ENCODE data around the gene MRPS24.
"Not testable (repeated sequence)": the region's sequence is repeated elsewhere in the genome, so short reads cannot be mapped to it uniquely, and the experiment has no call there.

The MRPS24 gene

GRCh38 chr7:43844662-43845061, 24.7 kb downstream of the MRPS24 start:
- DNase-seq (ENCODE audit: low spot score), result no peak
- no peak for TF ChIP-seq CTCF (IDR thresholded peaks at IDR 0.05; ENCODE audit: borderline replicate concordance, control extremely low read depth, extremely low read depth, insufficient read depth, missing control alignments)
- in situ Hi-C loops (cut with MboI; ENCODE audit: low sequenced_read_pairs, unreplicated experiment), result loop anchor here (25.0 kb wide), 1 partner anchor 907 kb away; the partner anchor contains the start of genes MRPL32 and PSMA2

GRCh38 chr7:43844257-43844656, 25.1 kb downstream of the MRPS24 start:
- in situ Hi-C loops (cut with MboI; ENCODE audit: low sequenced_read_pairs, unreplicated experiment), result loop anchor here (25.0 kb wide), 1 partner anchor 907 kb away; the partner anchor contains the start of genes MRPL32 and PSMA2

GRCh38 chr7:43843296-43843695, 26.0 kb downstream of the MRPS24 start:
- in situ Hi-C loops (cut with MboI; ENCODE audit: low sequenced_read_pairs, unreplicated experiment), result loop anchor here (25.0 kb wide), 1 partner anchor 906 kb away; the partner anchor contains the start of genes MRPL32 and PSMA2
- no peak for DNase-seq (ENCODE audit: low spot score)
- TF ChIP-seq CTCF (IDR thresholded peaks at IDR 0.05; ENCODE audit: borderline replicate concordance, control extremely low read depth, extremely low read depth, insufficient read depth, missing control alignments), result no peak

More at GRCh38 chr7:43844257-43844656, 25.1 kb downstream of the MRPS24 start:
- no peak for DNase-seq (ENCODE audit: low spot score)
- TF ChIP-seq CTCF (IDR thresholded peaks at IDR 0.05; ENCODE audit: borderline replicate concordance, control extremely low read depth, extremely low read depth, insufficient read depth, missing control alignments), result no peak

GRCh38 chr7:43838201-43838658, 31.1 kb downstream of the MRPS24 start:
- in situ Hi-C loops (cut with MboI; ENCODE audit: low sequenced_read_pairs, unreplicated experiment), result loop anchor here (10.0 to 25.0 kb wide), 3 partner anchors 103 to 901 kb away; partner anchors contain the start of genes MRPL32, PSMA2 and STK17A
- TF ChIP-seq CTCF (IDR thresholded peaks at IDR 0.05; ENCODE audit: borderline replicate concordance, control extremely low read depth, extremely low read depth, insufficient read depth, missing control alignments), result no peak
- DNase-seq (ENCODE audit: low spot score), result no peak

GRCh38 chr7:43834463-43835251, 34.7 kb downstream of the MRPS24 start:
- in situ Hi-C loops (cut with MboI; ENCODE audit: low sequenced_read_pairs, unreplicated experiment), result loop anchor here (10.0 to 25.0 kb wide), 3 partner anchors 100 to 897 kb away; partner anchors contain the start of genes MRPL32, PSMA2 and STK17A
- no peak for TF ChIP-seq CTCF (IDR thresholded peaks at IDR 0.05; ENCODE audit: borderline replicate concordance, control extremely low read depth, extremely low read depth, insufficient read depth, missing control alignments)
- no peak for DNase-seq (ENCODE audit: low spot score)

GRCh38 chr7:43830917-43831316, 38.4 kb downstream of the MRPS24 start:
- not testable (repeated sequence) for DNase-seq (ENCODE audit: low spot score)
- in situ Hi-C loops (cut with MboI; ENCODE audit: low sequenced_read_pairs, unreplicated experiment), result loop anchor here (10.0 to 25.0 kb wide), 3 partner anchors 96 to 894 kb away; partner anchors contain the start of genes MRPL32, PSMA2 and STK17A

- TF ChIP-seq CTCF (IDR thresholded peaks at IDR 0.05; ENCODE audit: borderline replicate concordance, control extremely low read depth, extremely low read depth, insufficient read depth, missing control alignments), result no peak
- no peak for DNase-seq (ENCODE audit: low spot score)
- in situ Hi-C loops (cut with MboI; ENCODE audit: low sequenced_read_pairs, unreplicated experiment), result loop anchor here (25.0 kb wide), 1 partner anchor 888 kb away; the partner anchor contains the start of genes MRPL32 and PSMA2
Measured at GRCh38 chr7:43825391-43825808, 43.9 kb downstream of the MRPS24 start.
